WI38 (cell line): ENCODE results near the gene HMOX1.

Experiments used
- H3K4me3 ChIP-seq: 2 replicates; pipeline ENCODE4 v1.5.1; 2011; ENCODE audit warnings: low read depth, mild to moderate bottlenecking, control low read depth, low read length
- CTCF ChIP-seq: IDR thresholded peaks from 2 replicates; pipeline ENCODE4 v1.5.1; 2012; ENCODE audit warnings: low read depth, mild to moderate bottlenecking, control low read depth, low read length

The HMOX1 gene

DNA sequence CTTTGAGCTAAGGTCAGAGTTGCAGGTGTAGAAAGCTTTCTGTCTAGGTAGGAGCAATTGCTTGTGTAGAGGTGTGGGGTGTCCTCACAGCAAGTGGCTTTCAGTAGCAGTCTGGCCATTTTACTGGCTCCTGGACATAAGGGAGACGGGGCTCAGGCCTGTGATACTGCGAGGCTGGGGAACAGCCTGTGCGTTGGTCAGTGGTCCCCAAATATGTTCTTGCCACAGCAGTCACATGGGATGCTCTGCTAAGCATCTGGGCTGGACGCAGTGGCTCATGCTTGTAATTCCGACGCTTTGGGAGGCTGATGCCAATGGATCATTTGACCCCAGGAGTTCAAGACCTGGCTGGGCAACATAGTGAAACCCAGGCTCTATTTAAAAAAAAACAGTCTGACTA is 21.0 kb downstream of the HMOX1 start:
- no peak overlapping the region for H3K4me3 ChIP-seq
- no peak for TF ChIP-seq CTCF

GRCh38 chr22:35403356-35403755 is 22.5 kb downstream of the HMOX1 start:
- TF ChIP-seq CTCF: no peak
- no peak overlapping the region for H3K4me3 ChIP-seq

DNA sequence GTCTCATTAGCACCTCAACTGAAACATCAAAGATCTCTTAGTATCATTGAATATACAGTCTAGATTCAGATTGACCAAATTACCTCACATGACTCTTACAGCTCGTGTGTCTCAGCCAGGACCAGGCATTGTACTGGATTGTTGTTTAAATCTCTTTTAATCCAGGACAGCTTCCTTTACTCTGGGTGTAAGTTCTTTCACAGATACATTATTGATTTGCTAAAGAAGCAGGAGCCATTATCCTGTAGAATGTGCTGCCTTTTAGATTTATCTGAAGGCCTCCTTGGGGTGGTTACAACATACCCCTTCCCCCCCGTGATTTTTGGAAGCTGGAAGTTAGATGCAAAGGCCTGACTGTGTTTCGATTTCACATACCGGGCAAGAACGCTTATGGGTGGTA is 23.3 kb downstream of the HMOX1 start:
- TF ChIP-seq CTCF: no peak
- H3K4me3 ChIP-seq: no peak overlapping the region

- H3K4me3 ChIP-seq: no peak overlapping the region
- no peak for TF ChIP-seq CTCF
Measured at GRCh38 chr22:35406443-35406842, 25.5 kb downstream of the HMOX1 start.

GRCh38 chr22:35407362-35407761 is 26.5 kb downstream of the HMOX1 start:
- TF ChIP-seq CTCF: no peak
- H3K4me3 ChIP-seq: no peak overlapping the region

- TF ChIP-seq CTCF: no peak
- no peak overlapping the region for H3K4me3 ChIP-seq
Measured at GRCh38 chr22:35409783-35410662, 29.1 kb downstream of the HMOX1 start.

DNA sequence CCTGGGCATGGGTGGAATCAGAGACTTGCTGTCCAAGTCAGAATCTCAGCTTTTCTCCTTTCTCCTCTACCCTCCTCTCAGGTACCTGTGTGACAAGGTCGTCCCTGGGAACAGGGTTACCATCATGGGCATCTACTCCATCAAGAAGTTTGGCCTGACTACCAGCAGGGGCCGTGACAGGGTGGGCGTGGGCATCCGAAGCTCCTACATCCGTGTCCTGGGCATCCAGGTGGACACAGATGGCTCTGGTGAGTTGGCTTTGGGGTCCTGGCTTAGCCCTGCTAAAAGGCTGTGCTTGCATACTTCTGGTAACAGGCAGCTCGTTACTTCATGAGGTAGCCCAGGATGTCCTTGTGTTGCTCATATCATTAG is 29.8 kb downstream of the HMOX1 start:
- no peak overlapping the region for H3K4me3 ChIP-seq

More for the DNA sequence above, 29.8 kb downstream of the HMOX1 start:
- no peak for TF ChIP-seq CTCF
